K562 (cell line): ENCODE measurements around the gene SLC1A4. TPM values are rescaled to one million over a fixed set of nuclear protein-coding genes. Genes with fewer than 3 reads are reported as not detected.
A peak's percentile ranks its signal among the peaks of the same experiment; 100 is the strongest.

Experiments used
- ATF3 ChIP-seq, 2 experiments: fragments of 450-650 bp in 1 of 2; sonication (generic) in 1 of 2; formaldehyde crosslinking in 1 of 2; IDR thresholded peaks in 1 of 2; conservative IDR thresholded peaks in 1 of 2; 2 replicates each; pipeline versions ENCODE4 v1.6.1 to v1.8.1; 2016 to 2023; ENCODE audit warnings: mild to moderate bottlenecking in 2 of 2, moderate library complexity in 2 of 2, inconsistent platforms in 1 of 2, missing genetic modification reagents in 1 of 2
- CREB3 ChIP-seq: fragments of 450-650 bp; conservative IDR thresholded peaks from 2 replicates; pipeline ENCODE4 v1.6.1; 2016; ENCODE audit warnings: missing genetic modification characterization, low read depth, mild to moderate bottlenecking, missing compliant biosample characterization, moderate library complexity
- GMEB1 ChIP-seq: fragments of 250-450 bp; sonication (Bioruptor Pico); IDR thresholded peaks from 2 replicates; pipeline ENCODE4 v1.4.0; 2020; ENCODE audit warnings: mild to moderate bottlenecking
- HEY1 ChIP-seq: fragments of 250-450 bp; sonication (Bioruptor Pico); IDR thresholded peaks from 2 replicates; pipeline ENCODE4 v1.5.0; 2020; ENCODE audit warnings: mild to moderate bottlenecking, moderate library complexity, borderline replicate concordance
- HNRNPL ChIP-seq: fragments of 200-400 bp; formaldehyde crosslinking; IDR thresholded peaks from 2 replicates; pipeline ENCODE4 v1.6.1; 2017; ENCODE audit warnings: low read depth, mild to moderate bottlenecking, low read length
- JUNB ChIP-seq: fragments of 450-650 bp; formaldehyde crosslinking; conservative IDR thresholded peaks from 2 replicates; pipeline ENCODE4 v1.4.0; 2020; ENCODE audit warnings: mild to moderate bottlenecking
- MYBL2 ChIP-seq, 2 experiments: fragments of 450-650 bp in 1 of 2; sonication (generic) in 1 of 2; formaldehyde crosslinking in 1 of 2; IDR thresholded peaks; 2 replicates each; pipeline versions ENCODE4 v1.6.1 to v1.8.1; 2017 to 2022; ENCODE audit warnings: borderline replicate concordance in 1 of 2, inconsistent platforms in 1 of 2, low read depth in 1 of 2, mild to moderate bottlenecking in 1 of 2, missing genetic modification reagents in 1 of 2, moderate library complexity in 1 of 2
- MYC ChIP-seq, 2 experiments: fragments of 250-450 bp in 1 of 2; sonication (Bioruptor Pico) in 1 of 2; IDR thresholded peaks; 2 replicates each; pipeline versions ENCODE4 v1.5.1 to v1.6.1; 2012 to 2021; ENCODE audit warnings: low read depth in 2 of 2, borderline replicate concordance in 1 of 2, improper control_type of control experiment in 1 of 2, low read length in 1 of 2, mild to moderate bottlenecking in 1 of 2, moderate library complexity in 1 of 2
- NFRKB ChIP-seq: fragments of 450-650 bp; IDR thresholded peaks from 2 replicates; pipeline ENCODE4 v1.6.1; 2016; ENCODE audit warnings: low read depth
- NR1H2 ChIP-seq: sonication (generic); formaldehyde crosslinking; IDR thresholded peaks from 2 replicates; pipeline ENCODE4 v1.4.0; 2020; ENCODE audit warnings: mild to moderate bottlenecking, missing genetic modification reagents
- SFPQ ChIP-seq: fragments of 200-400 bp; formaldehyde crosslinking; IDR thresholded peaks from 2 replicates; pipeline ENCODE4 v1.6.1; 2017; ENCODE audit warnings: mild to moderate bottlenecking, low read depth, low read length, moderate library complexity
- ZFP1 ChIP-seq: fragments of 450-650 bp; formaldehyde crosslinking; IDR thresholded peaks from 2 replicates; pipeline ENCODE4 v1.4.0; 2020; ENCODE audit warnings: mild to moderate bottlenecking, mixed read lengths
- ZNF175 ChIP-seq: fragments of 200-800 bp; sonication (Bioruptor generic); IDR thresholded peaks from 2 replicates; pipeline ENCODE4 v1.6.1; 2016; ENCODE audit warnings: low read depth, mild to moderate bottlenecking, missing genetic modification characterization, missing compliant biosample characterization
- ZNF830 ChIP-seq: fragments of 250-450 bp; sonication (Bioruptor Pico); IDR thresholded peaks from 2 replicates; pipeline ENCODE4 v1.5.0; 2021; ENCODE audit warnings: mild to moderate bottlenecking
- polyA plus RNA-seq, 8 experiments: library from polyadenylated mRNA; depleted of rRNA in 4 of 8; stranded (reverse) in 5 of 8; unstranded in 3 of 8; fragments of >200 nt; fragmentation: Nextera tagmentation in 2 of 8; fragmentation: Illumina TruSeq in 1 of 8; extraction: Ambion mirVana in 2 of 8; extraction: Trizol in 1 of 8; gene quantifications; 2 replicates each; pipeline versions ENCODE4 v1.2.1 to v1.2.3, GENCODE V29; 2011 to 2014; ENCODE audit warnings: inconsistent platforms in 1 of 8, missing spikeins in 1 of 8
- total RNA-seq, 7 experiments: library from RNA; depleted of rRNA in 6 of 7; stranded (reverse); fragments of >200 nt in 6 of 7; fragmentation: Illumina TruSeq in 2 of 7; extraction: Trizol in 2 of 7; gene quantifications; 2 replicates each; pipeline versions ENCODE4 v1.2.1 to v1.2.3, GENCODE V29; 2011 to 2021; ENCODE audit warnings: low replicate concordance in 1 of 7
- TF ChIP-seq, protein P1 (sequence below), 2 experiments: fragments of 250-450 bp in 1 of 2; fragments of 450-650 bp in 1 of 2; sonication (Bioruptor Pico) in 1 of 2; IDR thresholded peaks; 2 replicates each; pipeline versions ENCODE4 v1.6.1 to v1.8.0; 2016 to 2021; ENCODE audit warnings: mild to moderate bottlenecking in 2 of 2, moderate library complexity in 2 of 2, missing compliant biosample characterization in 1 of 2, missing genetic modification characterization in 1 of 2
- TF ChIP-seq, protein P2 (sequence below): sonication (generic); formaldehyde crosslinking; IDR thresholded peaks from 2 replicates; pipeline ENCODE4 v1.9.0; 2022; ENCODE audit warnings: mild to moderate bottlenecking, missing genetic modification reagents
- TF ChIP-seq, protein P3 (sequence below): fragments of 250-450 bp; sonication (Bioruptor Pico); IDR thresholded peaks from 2 replicates; pipeline ENCODE4 v1.9.0; 2021; ENCODE audit warnings: mild to moderate bottlenecking

The SLC1A4 gene
- total and polyA plus RNA-seq, 9 of the 15 experiments (the other 6 are each of a cell fraction or from before 2014, with no cell fraction given) = 4.4 to 24.0 (median 10.9) TPM

GRCh38 chr2:65021709-65022108 is 32.5 kb downstream of the SLC1A4 start (continued):
- 0 out of 2 replicates have a peak, but pooled peaks have one; percentile 41 for TF ChIP-seq MYC (IDR thresholded peaks at IDR 0.05; ENCODE audit: low read depth, low read length)
- no peak for TF ChIP-seq MYC (CRISPR knock-in tag; IDR thresholded peaks at IDR 0.05; ENCODE audit: borderline replicate concordance, low read depth)
- TF ChIP-seq NFRKB = no peak
- TF ChIP-seq ATF3 (IDR thresholded peaks at IDR 0.05) = no peak
- TF ChIP-seq ATF3 (CRISPR knock-in tag; conservative IDR thresholded peaks at IDR 0.05) = no peak; the same call in 1 of the 2 replicates
- TF ChIP-seq GMEB1 (CRISPR knock-in tag) = no peak
- TF ChIP-seq, protein P1, sequence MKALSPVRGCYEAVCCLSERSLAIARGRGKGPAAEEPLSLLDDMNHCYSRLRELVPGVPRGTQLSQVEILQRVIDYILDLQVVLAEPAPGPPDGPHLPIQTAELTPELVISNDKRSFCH (CRISPR knock-in tag; IDR thresholded peaks at IDR 0.05) = no peak
- TF ChIP-seq, protein P1 (tag; IDR thresholded peaks at IDR 0.05) = peak; percentile 60; the same call in 1 of the 2 replicates
- no peak for TF ChIP-seq SFPQ
- TF ChIP-seq HEY1 = no peak; the same call in 1 of the 2 replicates
- TF ChIP-seq, protein P2, sequence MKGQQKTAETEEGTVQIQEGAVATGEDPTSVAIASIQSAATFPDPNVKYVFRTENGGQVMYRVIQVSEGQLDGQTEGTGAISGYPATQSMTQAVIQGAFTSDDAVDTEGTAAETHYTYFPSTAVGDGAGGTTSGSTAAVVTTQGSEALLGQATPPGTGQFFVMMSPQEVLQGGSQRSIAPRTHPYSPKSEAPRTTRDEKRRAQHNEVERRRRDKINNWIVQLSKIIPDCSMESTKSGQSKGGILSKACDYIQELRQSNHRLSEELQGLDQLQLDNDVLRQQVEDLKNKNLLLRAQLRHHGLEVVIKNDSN (CRISPR knock-in tag) = no peak
- no peak for TF ChIP-seq CREB3 (tag)
- TF ChIP-seq NR1H2 (CRISPR knock-in tag) = no peak
- no peak for TF ChIP-seq MYBL2 (IDR thresholded peaks at IDR 0.05; ENCODE audit: low read depth)
- TF ChIP-seq MYBL2 (CRISPR knock-in tag; IDR thresholded peaks at IDR 0.05; ENCODE audit: borderline replicate concordance) = no peak
- TF ChIP-seq JUNB (CRISPR knock-in tag) = no peak
- TF ChIP-seq, protein P3, sequence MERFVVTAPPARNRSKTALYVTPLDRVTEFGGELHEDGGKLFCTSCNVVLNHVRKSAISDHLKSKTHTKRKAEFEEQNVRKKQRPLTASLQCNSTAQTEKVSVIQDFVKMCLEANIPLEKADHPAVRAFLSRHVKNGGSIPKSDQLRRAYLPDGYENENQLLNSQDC (CRISPR knock-in tag) = no peak
- no peak for TF ChIP-seq ZNF175 (CRISPR knock-in tag)
- no peak for TF ChIP-seq ZNF830
- TF ChIP-seq HNRNPL = no peak
- TF ChIP-seq ZFP1 (CRISPR knock-in tag) = no peak
